ENCODE results near the gene TMPRSS3. TPM values are rescaled to one million over a fixed set of nuclear protein-coding genes. Genes with fewer than 3 reads are reported as not detected.

Gene TMPRSS3
- total and polyA plus RNA-seq, 2 of the 13 experiments (the other 11 are each of a cell fraction or from before 2014, with no cell fraction given): 2.8 to 16.9 TPM

DNA sequence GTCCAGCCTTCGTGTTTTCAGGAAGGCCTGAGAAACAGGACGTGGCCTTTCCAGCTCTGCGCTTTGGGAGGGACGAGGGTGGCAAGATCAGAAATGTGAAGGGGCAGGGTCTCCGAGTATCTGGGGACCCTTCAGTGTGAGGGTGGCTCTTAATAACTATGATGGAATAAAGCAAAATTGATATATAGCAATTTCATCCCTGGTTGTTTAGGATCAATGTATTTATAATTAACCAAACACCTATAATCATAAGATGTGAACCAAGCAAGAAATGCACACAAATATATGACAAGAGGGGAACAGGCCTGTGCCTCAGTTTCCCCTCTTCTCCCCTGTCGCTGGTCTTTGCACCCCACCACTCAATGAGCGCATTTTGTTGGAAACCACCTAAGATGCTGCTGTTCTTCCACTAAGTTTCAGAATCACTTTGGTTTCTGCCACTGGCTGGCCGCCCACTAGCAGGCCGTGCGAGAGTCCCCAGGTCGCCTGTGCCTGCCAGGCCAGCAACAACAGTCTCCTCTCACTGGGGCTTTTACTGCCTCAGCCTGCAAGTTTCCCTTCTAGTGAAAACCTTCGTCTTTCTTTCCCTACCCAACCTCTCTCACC lies 44.4 kb upstream of the TMPRSS3 start (continued):
- no peak for TF ChIP-seq ZNF335 (CRISPR knock-in tag; IDR thresholded peaks at IDR 0.05)
- TF ChIP-seq TRIM24 (CRISPR knock-in tag; IDR thresholded peaks at IDR 0.05): no peak
- TF ChIP-seq FOXK1 (CRISPR knock-in tag; IDR thresholded peaks at IDR 0.05; ENCODE audit: borderline replicate concordance, low read depth): no peak
- TF ChIP-seq ZNF558 (CRISPR knock-in tag; IDR thresholded peaks at IDR 0.05; ENCODE audit: borderline replicate concordance): no peak

DNA sequence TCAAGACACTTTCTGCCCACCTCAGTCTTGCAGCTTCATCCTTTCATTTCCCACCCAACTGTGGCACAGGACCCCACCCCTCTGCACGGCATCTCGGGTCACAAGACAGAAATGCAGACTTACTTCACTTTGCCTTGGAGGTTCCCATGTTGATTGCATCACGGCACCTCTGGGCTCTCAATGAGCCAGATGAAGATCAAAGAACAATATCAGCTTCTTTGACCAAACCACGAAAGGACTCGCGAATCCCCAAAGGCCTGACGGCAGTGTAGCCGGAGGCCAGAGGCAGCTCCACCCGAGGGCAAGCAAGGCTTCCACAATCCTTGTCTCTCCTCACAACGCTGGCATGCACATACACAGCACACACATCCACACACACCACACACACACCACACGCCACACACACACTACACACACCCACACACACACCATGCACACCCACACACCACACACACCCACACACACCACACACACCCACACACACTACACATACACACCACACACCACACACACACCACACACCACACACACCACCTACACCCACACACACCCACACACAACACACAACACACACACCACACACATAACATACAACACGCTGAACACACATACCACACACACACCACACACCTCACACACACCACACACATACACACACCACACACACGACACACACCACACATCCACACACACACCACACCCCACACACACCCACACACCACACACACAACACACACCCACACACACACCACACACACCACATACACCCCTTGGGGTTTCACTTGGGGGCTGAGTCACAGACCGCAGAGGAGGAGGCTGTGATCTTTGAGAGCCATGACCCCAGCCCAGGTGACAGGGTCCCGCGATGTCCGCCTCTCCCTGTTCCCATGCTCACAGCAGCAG lies 43.7 kb upstream of the TMPRSS3 start:
- TF ChIP-seq, protein P1, sequence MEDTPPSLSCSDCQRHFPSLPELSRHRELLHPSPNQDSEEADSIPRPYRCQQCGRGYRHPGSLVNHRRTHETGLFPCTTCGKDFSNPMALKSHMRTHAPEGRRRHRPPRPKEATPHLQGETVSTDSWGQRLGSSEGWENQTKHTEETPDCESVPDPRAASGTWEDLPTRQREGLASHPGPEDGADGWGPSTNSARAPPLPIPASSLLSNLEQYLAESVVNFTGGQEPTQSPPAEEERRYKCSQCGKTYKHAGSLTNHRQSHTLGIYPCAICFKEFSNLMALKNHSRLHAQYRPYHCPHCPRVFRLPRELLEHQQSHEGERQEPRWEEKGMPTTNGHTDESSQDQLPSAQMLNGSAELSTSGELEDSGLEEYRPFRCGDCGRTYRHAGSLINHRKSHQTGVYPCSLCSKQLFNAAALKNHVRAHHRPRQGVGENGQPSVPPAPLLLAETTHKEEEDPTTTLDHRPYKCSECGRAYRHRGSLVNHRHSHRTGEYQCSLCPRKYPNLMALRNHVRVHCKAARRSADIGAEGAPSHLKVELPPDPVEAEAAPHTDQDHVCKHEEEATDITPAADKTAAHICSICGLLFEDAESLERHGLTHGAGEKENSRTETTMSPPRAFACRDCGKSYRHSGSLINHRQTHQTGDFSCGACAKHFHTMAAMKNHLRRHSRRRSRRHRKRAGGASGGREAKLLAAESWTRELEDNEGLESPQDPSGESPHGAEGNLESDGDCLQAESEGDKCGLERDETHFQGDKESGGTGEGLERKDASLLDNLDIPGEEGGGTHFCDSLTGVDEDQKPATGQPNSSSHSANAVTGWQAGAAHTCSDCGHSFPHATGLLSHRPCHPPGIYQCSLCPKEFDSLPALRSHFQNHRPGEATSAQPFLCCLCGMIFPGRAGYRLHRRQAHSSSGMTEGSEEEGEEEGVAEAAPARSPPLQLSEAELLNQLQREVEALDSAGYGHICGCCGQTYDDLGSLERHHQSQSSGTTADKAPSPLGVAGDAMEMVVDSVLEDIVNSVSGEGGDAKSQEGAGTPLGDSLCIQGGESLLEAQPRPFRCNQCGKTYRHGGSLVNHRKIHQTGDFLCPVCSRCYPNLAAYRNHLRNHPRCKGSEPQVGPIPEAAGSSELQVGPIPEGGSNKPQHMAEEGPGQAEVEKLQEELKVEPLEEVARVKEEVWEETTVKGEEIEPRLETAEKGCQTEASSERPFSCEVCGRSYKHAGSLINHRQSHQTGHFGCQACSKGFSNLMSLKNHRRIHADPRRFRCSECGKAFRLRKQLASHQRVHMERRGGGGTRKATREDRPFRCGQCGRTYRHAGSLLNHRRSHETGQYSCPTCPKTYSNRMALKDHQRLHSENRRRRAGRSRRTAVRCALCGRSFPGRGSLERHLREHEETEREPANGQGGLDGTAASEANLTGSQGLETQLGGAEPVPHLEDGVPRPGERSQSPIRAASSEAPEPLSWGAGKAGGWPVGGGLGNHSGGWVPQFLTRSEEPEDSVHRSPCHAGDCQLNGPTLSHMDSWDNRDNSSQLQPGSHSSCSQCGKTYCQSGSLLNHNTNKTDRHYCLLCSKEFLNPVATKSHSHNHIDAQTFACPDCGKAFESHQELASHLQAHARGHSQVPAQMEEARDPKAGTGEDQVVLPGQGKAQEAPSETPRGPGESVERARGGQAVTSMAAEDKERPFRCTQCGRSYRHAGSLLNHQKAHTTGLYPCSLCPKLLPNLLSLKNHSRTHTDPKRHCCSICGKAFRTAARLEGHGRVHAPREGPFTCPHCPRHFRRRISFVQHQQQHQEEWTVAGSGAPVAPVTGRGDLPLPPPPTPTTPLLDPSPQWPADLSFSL (CRISPR knock-in tag; IDR thresholded peaks at IDR 0.05): peak; percentile 86
- peak; percentile 73; the same call in 1 of the 2 replicates for TF ChIP-seq HNRNPL (IDR thresholded peaks at IDR 0.05; ENCODE audit: low read depth, low read length)
- no peak for TF ChIP-seq MYNN (CRISPR knock-in tag; IDR thresholded peaks at IDR 0.05; ENCODE audit: low read depth)
- peak; percentile 39; the same call in 1 of the 2 replicates for TF ChIP-seq CEBPB (IDR thresholded peaks at IDR 0.05; ENCODE audit: borderline replicate concordance, low read depth, low read length)
- Histone ChIP-seq H3K27ac (ENCODE audit: extremely low read length, insufficient read depth, low read length) (no peak overlapping the region), H3K27me3 (ENCODE audit: control insufficient read depth in 1 of 2, insufficient read depth in 2 of 2, low read length in 2 of 2) (0 out of 5 replicates have a peak, but pooled peaks cover 0 to 4% of the 10 kb centered on the region in 2 experiments), H4K20me1 (ENCODE audit: insufficient read depth, low read length) (no peaks in the 10 kb centered on the region), H3K4me1 (ENCODE audit: insufficient read depth, low read length) (no peaks in the 10 kb centered on the region), H3K79me2 (ENCODE audit: insufficient read depth, low read length) (no peaks in the 10 kb centered on the region), H3K9me3 (ENCODE audit: low read length) (no peaks in the 10 kb centered on the region), H3K4me3 (replicated peaks in 1 of 3; ENCODE audit: insufficient read depth in 1 of 3, low read depth in 2 of 3, low read length in 3 of 3) (no peak overlapping the region), H2AFZ (ENCODE audit: low read length) (no peak overlapping the region), H3K36me3 (replicated peaks in 1 of 2; ENCODE audit: control insufficient read depth in 1 of 2, insufficient read depth in 2 of 2, low read length in 2 of 2) (no peaks in the 10 kb centered on the region), H3K9ac (ENCODE audit: insufficient read depth, low read depth, low read length) (no peak overlapping the region), H3K4me2 (ENCODE audit: low read depth, low read length) (no peak overlapping the region)
- in situ Hi-C loops (cut with HindIII; ENCODE audit: extremely low pct_ligation_motif_present, low pct_unique_long_range_greater_than_20kb) (loop anchor here (10.0 kb wide), 1 partner anchor 285 kb away; no protein-coding TSS in a partner anchor), intact Hi-C loops (cut with micrococcal nuclease; ENCODE audit: unreplicated experiment) (no loop called here)
- no peak for DNase-seq (ENCODE audit: low spot score)
- 27% methylated on average over 14 of the region's 17 CpGs for WGBS (ENCODE audit: low lambda C conversion rate)
- no TSS peak for BruUV-seq (replicated peaks)
- no peak for ATAC-seq
- ChIA-PET CTCF (ENCODE audit: low intra/inter-chr PET ratio, low total read pairs) (no interaction called here), POLR2A (interaction anchor here (0.6 kb wide), 1 partner anchor 17 kb away, joined by 3 read pairs; no protein-coding TSS in a partner anchor)
- no peak for FAIRE-seq

Measured in HepG2 (cell line).